Right lobe of liver (tissue), 4 donors: Measurements from ENCODE around the gene TNPO2.

Experiments
- CTCF ChIP-seq, 4 donors: fragments of 200-600 bp in 3 of 4; fragments of 450-650 bp in 1 of 4; IDR thresholded peaks; one replicate each; pipeline versions ENCODE4 v1.5.1 to v1.8.0; 2016 to 2022; ENCODE audit warnings: antibody characterized with exemption in 4 of 4, mild to moderate bottlenecking in 2 of 4
- POLR2A ChIP-seq: fragments of 450-650 bp; IDR thresholded peaks from one replicate; pipeline ENCODE4 v1.6.1; 2017; ENCODE audit warnings: antibody characterized with exemption, mild to moderate bottlenecking
- donor health status: DM: no; HTN: no; CAD: no.
- donor health status: DM: no; HTN: no; CAD: no.
- donor health status: DM: no; HTN: yes; CAD: no.

GRCh38 chr19:12652219-12652618 is 71.5 kb downstream of the TNPO2 start:
- no peak for TF ChIP-seq CTCF (IDR thresholded peaks at IDR 0.05)
- TF ChIP-seq POLR2A: no peak
